NCI-H526 treated with DMSO at 0.1 percent for 48 hours (cell line): Measurements from ENCODE around the gene ASH1L.
"Not testable (repeated sequence)": the region's sequence is repeated elsewhere in the genome, so short reads cannot be mapped to it uniquely, and the experiment has no call there.

Source experiments
- DNase-seq: peaks from one replicate; lab custom pipeline; 2025; lab: John Stamatoyannopoulos, UW

ASH1L gene

GRCh38 chr1:155451199-155451598 lies 111.4 kb downstream of the ASH1L start:
- no peak for DNase-seq

- not testable (repeated sequence) for DNase-seq
Measured at GRCh38 chr1:155442431-155442830, 120.2 kb downstream of the ASH1L start.

- no peak for DNase-seq
Measured at GRCh38 chr1:155437405-155437804, 125.2 kb downstream of the ASH1L start.

- not testable (repeated sequence) for DNase-seq
Measured at GRCh38 chr1:155433831-155434389, 128.7 kb downstream of the ASH1L start.

- DNase-seq = not testable (repeated sequence)
Measured at GRCh38 chr1:155433128-155433830, 129.3 kb downstream of the ASH1L start.

GRCh38 chr1:155424091-155424490 lies 138.5 kb downstream of the ASH1L start:
- no peak for DNase-seq

GRCh38 chr1:155420788-155421187 lies 141.8 kb downstream of the ASH1L start:
- DNase-seq = no peak

GRCh38 chr1:155411840-155412239 lies 150.8 kb downstream of the ASH1L start:
- DNase-seq = not testable (repeated sequence)

GRCh38 chr1:155410931-155411330 lies 151.7 kb downstream of the ASH1L start:
- DNase-seq = no peak

- DNase-seq = no peak
Measured at GRCh38 chr1:155396874-155397476, 165.6 kb downstream of the ASH1L start.

GRCh38 chr1:155392898-155393411 lies 169.6 kb downstream of the ASH1L start:
- no peak for DNase-seq

GRCh38 chr1:155389826-155390225 lies 172.8 kb downstream of the ASH1L start:
- DNase-seq = no peak

GRCh38 chr1:155385836-155386235 lies 176.8 kb downstream of the ASH1L start:
- not testable (repeated sequence) for DNase-seq

GRCh38 chr1:155383406-155383805 lies 179.2 kb downstream of the ASH1L start:
- no peak for DNase-seq

- DNase-seq = peak; percentile 19
Measured at GRCh38 chr1:155379631-155380090, 182.9 kb downstream of the ASH1L start.

- DNase-seq = no peak
Measured at GRCh38 chr1:155379180-155379579, 183.4 kb downstream of the ASH1L start.

GRCh38 chr1:155360051-155360450 lies 202.6 kb downstream of the ASH1L start:
- DNase-seq = no peak

- no peak for DNase-seq
Measured at GRCh38 chr1:155352631-155353030, 210.0 kb downstream of the ASH1L start.

- DNase-seq = no peak
Measured at GRCh38 chr1:155342842-155343241, 219.8 kb downstream of the ASH1L start.

GRCh38 chr1:155339515-155340097 lies 223.0 kb downstream of the ASH1L start:
- DNase-seq = no peak

GRCh38 chr1:155334962-155335361 lies 227.6 kb downstream of the ASH1L start:
- DNase-seq = no peak

GRCh38 chr1:155329980-155330598 lies 232.5 kb downstream of the ASH1L start:
- DNase-seq = no peak
